Stimulated activated naive B cell treated with anti-CD40 and anti-IgM and Interleukin-4, amounts not matched to agents 10 μg/mL and 1 μg/mL and 100 μg/mL, for 72 hours (primary cell): ENCODE measurements around the gene MPV17.

Experiments
- ATAC-seq, 2 donors: fragments of 150-1000 bp; cut with Tn5 transposase; replicated peaks; 2 replicates each; pipeline ENCODE4 v1.10.0; 2021; ENCODE audit warnings: moderate library complexity in 1 of 2
- DNase-seq: peaks from one replicate; pipeline ENCODE4 v3.0.0; 2021
- H3K27ac Mint-ChIP-seq: one replicate; pipeline ENCODE4 v1.8.0; 2022; ENCODE audit warnings: mild to moderate bottlenecking, mixed read lengths
- H3K27me3 Mint-ChIP-seq, 2 donors: one replicate each; pipeline ENCODE4 v1.8.0; 2022; ENCODE audit warnings: mixed read lengths in 2 of 2
- H3K36me3 Mint-ChIP-seq, 2 donors: one replicate each; pipeline ENCODE4 v1.8.0; 2022; ENCODE audit warnings: mixed read lengths in 2 of 2, mild to moderate bottlenecking in 1 of 2
- H3K4me1 Mint-ChIP-seq, 2 donors: one replicate each; pipeline ENCODE4 v1.8.0; 2022; ENCODE audit warnings: mixed read lengths in 2 of 2, mild to moderate bottlenecking in 1 of 2
- H3K4me3 Mint-ChIP-seq, 2 donors: one replicate each; pipeline ENCODE4 v1.8.0; 2022; ENCODE audit warnings: mild to moderate bottlenecking in 2 of 2, mixed read lengths in 2 of 2, moderate library complexity in 1 of 2
- H3K9me3 Mint-ChIP-seq, 2 donors: one replicate each; pipeline ENCODE4 v1.8.0; 2022; ENCODE audit warnings: mixed read lengths in 2 of 2, mild to moderate bottlenecking in 1 of 2

MPV17 gene

GRCh38 chr2:27261926-27262298, 61.0 kb downstream of the MPV17 start:
- no peaks in the 10 kb centered on the region for H3K9me3 Mint-ChIP-seq
- H3K27ac Mint-ChIP-seq: peak overlapping the region; percentile 0
- H3K27me3 Mint-ChIP-seq: peaks cover 57 to 68% of the 10 kb centered on the region in 2 donors
- ATAC-seq (no peak), DNase-seq (no peak)
- peaks cover 24 to 31% of the 10 kb centered on the region in 2 donors for H3K4me1 Mint-ChIP-seq
- H3K4me3 Mint-ChIP-seq: peak overlapping the region; percentile 51 to 78
- peaks cover 2 to 3% of the 10 kb centered on the region in 2 donors for H3K36me3 Mint-ChIP-seq

DNA sequence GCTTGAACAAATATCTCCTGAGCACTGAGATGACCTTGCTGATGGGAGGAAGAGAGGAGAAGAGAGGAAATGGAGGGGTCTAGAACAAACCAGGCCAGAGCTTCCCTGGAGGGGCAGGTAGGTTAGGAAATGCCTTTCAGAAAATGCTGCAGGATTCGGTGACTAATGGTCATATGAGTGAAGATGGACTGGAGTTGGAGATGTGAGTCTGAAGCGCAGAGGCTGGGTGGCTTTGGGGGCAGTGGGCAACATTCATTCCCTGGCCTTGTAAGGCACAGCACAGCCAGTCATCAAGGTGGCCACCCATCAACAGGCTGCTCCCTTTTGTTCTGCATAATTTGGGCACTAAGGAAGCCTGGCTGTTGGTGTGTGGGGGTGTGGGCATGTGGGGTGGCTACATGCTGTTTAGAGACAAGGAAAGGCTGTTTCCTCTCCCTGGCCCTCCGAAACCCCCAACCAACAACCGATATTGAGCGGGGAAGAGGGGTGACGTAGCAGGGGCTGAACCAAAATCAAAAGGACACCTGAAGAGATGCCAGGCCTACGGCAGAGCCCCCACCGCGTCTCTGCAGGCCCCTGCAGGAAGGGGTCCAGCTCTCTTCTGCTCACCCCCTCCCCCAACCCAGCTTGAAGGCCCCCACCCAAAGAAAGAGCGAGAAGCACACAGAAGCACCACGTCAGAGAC, 61.5 kb downstream of the MPV17 start:
- H3K27ac Mint-ChIP-seq: peak overlapping the region; percentile 0
- peak overlapping the region; percentile 51 to 78 for H3K4me3 Mint-ChIP-seq
- H3K36me3 Mint-ChIP-seq: peaks cover 2 to 3% of the 10 kb centered on the region in 2 donors
- peaks cover 62 to 73% of the 10 kb centered on the region in 2 donors for H3K27me3 Mint-ChIP-seq
- no peaks in the 10 kb centered on the region for H3K9me3 Mint-ChIP-seq
- peaks cover 24 to 31% of the 10 kb centered on the region in 2 donors for H3K4me1 Mint-ChIP-seq
- ATAC-seq (no peak), DNase-seq (no peak)
